ENCODE measurements around the gene TTLL5. TPM values are rescaled to one million over a fixed set of nuclear protein-coding genes. Genes with fewer than 3 reads are reported as not detected.
A peak's percentile ranks its signal among the peaks of the same experiment; 100 is the strongest.

The TTLL5 gene
- total RNA-seq, 3 donors from 2014 or later (not counting 1 experiment from before 2014, with no cell fraction given) = 27.1 to 34.3 (median 32.5) TPM

- no peak for DNase-seq
- Mint-ChIP-seq H3K4me1 (no peaks in the 10 kb centered on the region), H3K27me3 (ENCODE audit: low read depth in 2 of 2) (no peaks in the 10 kb centered on the region), H3K36me3 (no peaks in the 10 kb centered on the region), H3K9me3 (no peaks in the 10 kb centered on the region), H3K27ac (no peak overlapping the region), H3K4me3 (no peak overlapping the region)
- no peak for ATAC-seq
- Histone ChIP-seq H3K27me3 (ENCODE audit: control insufficient read depth, insufficient read depth, low read length) (no peaks in the 10 kb centered on the region), H3K27ac (ENCODE audit: low read length) (no peak overlapping the region), H3K36me3 (ENCODE audit: control insufficient read depth, insufficient read depth, low read length) (peaks cover 14% of the 10 kb centered on the region), H3K4me1 (ENCODE audit: control insufficient read depth, insufficient read depth, low read length) (no peaks in the 10 kb centered on the region), H3K9me3 (ENCODE audit: control insufficient read depth, insufficient read depth, low read length) (no peaks in the 10 kb centered on the region), H3K4me3 (ENCODE audit: low read length) (no peak overlapping the region)
- 93% methylated on average over 3 of the region's 3 CpGs for WGBS (ENCODE audit: insufficient coverage)
- intact Hi-C loops (cut with micrococcal nuclease) = no loop called here
- no peak for TF ChIP-seq CTCF (IDR thresholded peaks at IDR 0.05)
Measured at GRCh38 chr14:75705014-75705413, 44.0 kb downstream of the TTLL5 start.

GRCh38 chr14:75709207-75709812 is 48.3 kb downstream of the TTLL5 start:
- H3K27ac ChIP-seq (ENCODE audit: low read length) = no peak overlapping the region
- ATAC-seq = peak; percentile 64 to 75 (median 73)
- peaks cover 6% of the 10 kb centered on the region for H3K36me3 ChIP-seq (ENCODE audit: control insufficient read depth, insufficient read depth, low read length)
- peak; percentile 23 to 81 for DNase-seq
- TF ChIP-seq CTCF (IDR thresholded peaks at IDR 0.05) = peak; percentile 73
- no peak overlapping the region for H3K27ac Mint-ChIP-seq
- intact Hi-C loops (cut with micrococcal nuclease) = loop anchor here (1.0 kb wide), 1 partner anchor 273 kb away; no protein-coding TSS in a partner anchor
- H3K9me3 Mint-ChIP-seq = no peaks in the 10 kb centered on the region
- no peak overlapping the region for H3K4me3 Mint-ChIP-seq
- H3K4me1 Mint-ChIP-seq = no peaks in the 10 kb centered on the region
- no peaks in the 10 kb centered on the region for H3K9me3 ChIP-seq (ENCODE audit: control insufficient read depth, insufficient read depth, low read length)
- no peaks in the 10 kb centered on the region for H3K4me1 ChIP-seq (ENCODE audit: control insufficient read depth, insufficient read depth, low read length)
- H3K27me3 Mint-ChIP-seq (ENCODE audit: low read depth in 2 of 2) = no peaks in the 10 kb centered on the region
- no peak overlapping the region for H3K4me3 ChIP-seq (ENCODE audit: low read length)
- no peaks in the 10 kb centered on the region for H3K27me3 ChIP-seq (ENCODE audit: control insufficient read depth, insufficient read depth, low read length)
- WGBS (ENCODE audit: insufficient coverage) = 59% methylated on average over 10 of the region's 10 CpGs
- no peaks in the 10 kb centered on the region for H3K36me3 Mint-ChIP-seq

- Mint-ChIP-seq H3K9me3 (no peaks in the 10 kb centered on the region), H3K27me3 (ENCODE audit: low read depth in 2 of 2) (no peaks in the 10 kb centered on the region), H3K4me1 (no peaks in the 10 kb centered on the region), H3K36me3 (no peaks in the 10 kb centered on the region), H3K4me3 (no peak overlapping the region), H3K27ac (no peak overlapping the region)
- no peaks in the 10 kb centered on the region for H3K9me3 ChIP-seq (ENCODE audit: control insufficient read depth, insufficient read depth, low read length)
- H3K4me1 ChIP-seq (ENCODE audit: control insufficient read depth, insufficient read depth, low read length) = no peaks in the 10 kb centered on the region
- no peak overlapping the region for H3K27ac ChIP-seq (ENCODE audit: low read length)
- peaks cover 4% of the 10 kb centered on the region for H3K36me3 ChIP-seq (ENCODE audit: control insufficient read depth, insufficient read depth, low read length)
- intact Hi-C loops (cut with micrococcal nuclease) = no loop called here
- no peak for ATAC-seq
- no peak overlapping the region for H3K4me3 ChIP-seq (ENCODE audit: low read length)
- peak in 1 of 2 donors; percentile 46 for DNase-seq
- TF ChIP-seq CTCF (IDR thresholded peaks at IDR 0.05) = no peak
- 99% methylated on average over 4 of the region's 4 CpGs for WGBS (ENCODE audit: insufficient coverage)
- no peaks in the 10 kb centered on the region for H3K27me3 ChIP-seq (ENCODE audit: control insufficient read depth, insufficient read depth, low read length)
Measured at GRCh38 chr14:75711105-75711795, 50.2 kb downstream of the TTLL5 start.

All from natural killer cell (primary cell).